Endodermal cell (in vitro differentiated cells): ENCODE data around the gene HCN3. TPM values are rescaled to one million over a fixed set of nuclear protein-coding genes. Genes with fewer than 3 reads are reported as not detected.
A peak's percentile ranks its signal among the peaks of the same experiment; 100 is the strongest.
"Not testable (repeated sequence)": the region's sequence is repeated elsewhere in the genome, so short reads cannot be mapped to it uniquely, and the experiment has no call there.

Source experiments
- DNase-seq: peaks from one replicate; pipeline ENCODE4 v3.0.0-alpha.2; 2017
- H3K27ac ChIP-seq: 2 replicates; pipeline ENCODE4 v1.5.1; 2013; ENCODE audit warnings: mild to moderate bottlenecking, low read depth, low read length, moderate library complexity
- H3K27me3 ChIP-seq: 2 replicates; pipeline ENCODE4 v1.6.1; 2013; ENCODE audit warnings: mild to moderate bottlenecking, low read length, moderate library complexity; ENCODE audit not compliant: insufficient read depth, control insufficient read depth, poor library complexity, severe bottlenecking
- H3K36me3 ChIP-seq: 2 replicates; pipeline ENCODE4 v1.7.0; 2013; ENCODE audit warnings: mild to moderate bottlenecking, low read length, moderate library complexity; ENCODE audit not compliant: control insufficient read depth, insufficient read depth
- H3K4me1 ChIP-seq: one replicate; pipeline ENCODE4 v1.7.0; 2013; ENCODE audit warnings: low read length; ENCODE audit not compliant: control insufficient read depth, insufficient read depth
- H3K4me3 ChIP-seq: 2 replicates; pipeline ENCODE4 v1.5.1; 2013; ENCODE audit warnings: mild to moderate bottlenecking, low read length, moderate library complexity
- H3K9ac ChIP-seq: 2 replicates; pipeline ENCODE4 v1.6.1; 2013; ENCODE audit warnings: mild to moderate bottlenecking, low read length, moderate library complexity; ENCODE audit not compliant: poor library complexity, severe bottlenecking; ENCODE audit errors: extremely low read depth
- H3K9me3 ChIP-seq: 2 replicates; pipeline ENCODE4 v1.6.1; 2013; ENCODE audit warnings: mild to moderate bottlenecking, low read length, moderate library complexity; ENCODE audit not compliant: control insufficient read depth
- H3K27ac Mint-ChIP-seq: 2 replicates; pipeline ENCODE4 v1.8.0; 2020; ENCODE audit warnings: mixed read lengths
- H3K27me3 Mint-ChIP-seq: 2 replicates; pipeline ENCODE4 v1.8.0; 2021; ENCODE audit warnings: mild to moderate bottlenecking, mixed read lengths; ENCODE audit not compliant: insufficient read depth
- H3K36me3 Mint-ChIP-seq: 2 replicates; pipeline ENCODE4 v1.8.0; 2020; ENCODE audit warnings: low read depth, mixed read lengths
- H3K4me1 Mint-ChIP-seq: 2 replicates; pipeline ENCODE4 v1.8.0; 2020; ENCODE audit warnings: mixed read lengths
- H3K4me3 Mint-ChIP-seq: 2 replicates; pipeline ENCODE4 v1.8.0; 2020; ENCODE audit warnings: mild to moderate bottlenecking, moderate library complexity, mixed read lengths
- H3K9me3 Mint-ChIP-seq: 2 replicates; pipeline ENCODE4 v1.8.0; 2020; ENCODE audit warnings: mild to moderate bottlenecking, mixed read lengths
- WGBS, 2 experiments: methylation state at CpG; one replicate each; pipeline versions ENCODE4 v1.1.5 to v1.1.7; 2013; ENCODE audit warnings: missing lambda C conversion rate in 2 of 2, mixed read lengths in 1 of 2; ENCODE audit not compliant: insufficient coverage in 1 of 2, insufficient read length in 1 of 2; 5-methylcytosine and 5-hydroxymethylcytosine counted together
- total RNA-seq, 2 donors: library from RNA; stranded (reverse); fragmentation: NEBNext Ultra II Directional in 1 of 2; extraction: Animal tissue kit (Norgen Biotek cat#: 25700) in 1 of 2; gene quantifications; 2 replicates in 1 of 2; 3 replicates in 1 of 2; pipeline ENCODE4 v1.2.1, GENCODE V29; 2021
- TF ChIP-seq, protein P1 (sequence below): fragments of 200-600 bp; sonication (generic); conservative IDR thresholded peaks from 2 replicates; pipeline ENCODE4 v1.5.0; 2021; ENCODE audit warnings: antibody characterized with exemption, mild to moderate bottlenecking

HCN3 gene
- total RNA-seq, 2 donors from 2014 or later = 8.7 to 9.2 TPM

DNA sequence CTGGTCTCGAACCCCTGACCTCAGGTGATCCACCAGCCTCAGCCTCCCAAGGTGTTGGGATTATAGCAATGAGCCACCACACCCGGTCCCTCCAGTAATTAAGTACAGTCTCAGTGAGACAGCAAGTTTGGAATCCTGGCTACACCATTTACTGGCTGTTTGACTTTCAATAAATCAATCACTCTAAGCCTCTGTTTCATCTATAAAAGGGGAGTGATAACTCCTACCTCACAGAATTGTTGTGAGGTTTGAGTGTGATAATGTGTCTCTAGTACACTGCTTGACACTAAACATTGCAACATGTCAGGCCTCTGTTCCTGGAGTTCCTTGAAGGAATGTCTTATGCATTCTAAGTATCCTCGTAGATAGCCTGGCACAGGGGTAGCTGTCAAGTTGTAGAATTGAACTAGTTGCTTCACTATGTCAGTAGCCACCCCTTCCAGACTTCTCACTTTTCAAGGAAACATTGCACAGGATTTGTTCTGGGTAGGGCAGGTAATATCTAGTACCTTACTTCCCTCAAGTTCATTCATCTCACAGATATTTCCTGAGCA, 34.4 kb upstream of the HCN3 start:
- DNase-seq = no peak
- no peak overlapping the region for H3K9ac ChIP-seq
- no peaks in the 10 kb centered on the region for H3K4me1 ChIP-seq
- Mint-ChIP-seq H3K27ac (no peak overlapping the region), H3K4me1 (peaks cover 12% of the 10 kb centered on the region), H3K36me3 (peaks cover 22% of the 10 kb centered on the region), H3K9me3 (no peaks in the 10 kb centered on the region), H3K27me3 (peaks cover 13% of the 10 kb centered on the region), H3K4me3 (peak overlapping the region; percentile 77)
- TF ChIP-seq, protein P1, sequence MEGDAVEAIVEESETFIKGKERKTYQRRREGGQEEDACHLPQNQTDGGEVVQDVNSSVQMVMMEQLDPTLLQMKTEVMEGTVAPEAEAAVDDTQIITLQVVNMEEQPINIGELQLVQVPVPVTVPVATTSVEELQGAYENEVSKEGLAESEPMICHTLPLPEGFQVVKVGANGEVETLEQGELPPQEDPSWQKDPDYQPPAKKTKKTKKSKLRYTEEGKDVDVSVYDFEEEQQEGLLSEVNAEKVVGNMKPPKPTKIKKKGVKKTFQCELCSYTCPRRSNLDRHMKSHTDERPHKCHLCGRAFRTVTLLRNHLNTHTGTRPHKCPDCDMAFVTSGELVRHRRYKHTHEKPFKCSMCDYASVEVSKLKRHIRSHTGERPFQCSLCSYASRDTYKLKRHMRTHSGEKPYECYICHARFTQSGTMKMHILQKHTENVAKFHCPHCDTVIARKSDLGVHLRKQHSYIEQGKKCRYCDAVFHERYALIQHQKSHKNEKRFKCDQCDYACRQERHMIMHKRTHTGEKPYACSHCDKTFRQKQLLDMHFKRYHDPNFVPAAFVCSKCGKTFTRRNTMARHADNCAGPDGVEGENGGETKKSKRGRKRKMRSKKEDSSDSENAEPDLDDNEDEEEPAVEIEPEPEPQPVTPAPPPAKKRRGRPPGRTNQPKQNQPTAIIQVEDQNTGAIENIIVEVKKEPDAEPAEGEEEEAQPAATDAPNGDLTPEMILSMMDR = no peak
- no peaks in the 10 kb centered on the region for H3K27me3 ChIP-seq
- peaks cover 6% of the 10 kb centered on the region for H3K36me3 ChIP-seq
- no peaks in the 10 kb centered on the region for H3K9me3 ChIP-seq
- 81 to 86% methylated on average over 2 to 3 of the region's 3 CpGs for WGBS, 2 experiments
- peak overlapping the region; percentile 89 for H3K4me3 ChIP-seq
- no peak overlapping the region for H3K27ac ChIP-seq

DNA sequence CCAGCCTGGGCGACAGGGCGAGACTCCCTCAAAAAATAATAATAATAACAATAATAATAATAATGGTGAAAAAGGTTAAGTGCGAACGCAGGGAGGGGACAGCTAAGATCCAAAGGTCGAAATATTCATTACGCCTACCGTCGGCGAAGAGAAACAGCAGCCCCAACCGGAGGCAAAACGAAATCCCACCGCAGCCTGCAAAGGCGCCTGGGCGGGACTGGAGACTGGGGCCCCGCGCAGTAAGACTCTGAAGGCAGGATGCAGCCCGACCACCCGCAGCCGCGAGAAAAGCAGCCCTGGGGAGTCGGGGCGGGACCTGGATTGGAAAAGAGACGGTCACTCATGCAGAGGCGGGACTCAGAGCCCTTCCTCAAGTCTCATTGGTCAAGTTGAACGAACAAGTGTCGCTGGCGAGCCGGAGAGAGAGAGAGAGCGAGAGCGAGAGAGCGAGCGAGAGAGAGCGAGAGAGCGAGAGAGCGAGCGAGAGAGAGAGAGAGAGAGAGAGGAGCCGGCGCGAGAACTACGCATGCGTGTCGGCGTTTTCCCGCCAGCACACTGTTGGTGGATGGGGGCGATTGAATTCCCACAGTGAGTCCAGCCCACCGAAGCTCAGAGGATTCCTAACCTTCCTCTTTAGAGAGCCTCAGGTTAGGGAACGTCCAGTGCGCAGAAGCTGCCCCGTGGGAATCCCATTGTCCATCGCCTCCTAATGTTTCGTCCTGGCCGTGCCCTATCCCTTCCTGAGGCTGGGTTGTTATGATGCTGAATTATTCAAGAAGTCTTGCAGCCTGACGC, 32.7 kb upstream of the HCN3 start:
- TF ChIP-seq, protein P1 = peak; percentile 61

DNA sequence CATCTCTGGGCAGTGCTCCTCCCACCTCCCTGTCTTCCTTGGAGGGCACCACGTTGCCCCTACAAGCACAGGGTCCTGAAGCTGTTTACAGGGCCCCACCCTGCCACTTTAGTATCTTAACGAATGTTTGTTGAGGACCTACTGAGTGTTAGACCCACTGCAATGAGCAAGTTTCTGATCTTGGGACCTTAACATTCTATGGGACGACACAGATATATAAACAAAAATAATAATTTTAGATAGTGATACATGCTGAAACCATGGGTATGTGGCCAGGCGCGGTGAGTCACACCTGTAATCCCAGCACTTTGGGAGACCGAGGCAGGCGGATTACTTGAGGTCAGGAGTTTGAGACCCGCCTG, 32.1 kb upstream of the HCN3 start:
- peaks cover 21% of the 10 kb centered on the region for H3K36me3 Mint-ChIP-seq
- Histone ChIP-seq H3K4me3 (peak overlapping the region; percentile 89), H3K36me3 (peaks cover 5% of the 10 kb centered on the region), H3K9ac (peak overlapping the region; percentile 43), H3K9me3 (no peaks in the 10 kb centered on the region), H3K4me1 (no peaks in the 10 kb centered on the region), H3K27ac (peak overlapping the region; percentile 89), H3K27me3 (no peaks in the 10 kb centered on the region)
- no peaks in the 10 kb centered on the region for H3K9me3 Mint-ChIP-seq
- H3K27me3 Mint-ChIP-seq = peaks cover 13% of the 10 kb centered on the region
- 68 to 70% methylated on average over 5 to 8 of the region's 8 CpGs for WGBS, 2 experiments
- no peak for DNase-seq
- TF ChIP-seq, protein P1 = no peak
- peak overlapping the region; percentile 93 for H3K27ac Mint-ChIP-seq
- H3K4me1 Mint-ChIP-seq = peaks cover 17% of the 10 kb centered on the region
- H3K4me3 Mint-ChIP-seq = peak overlapping the region; percentile 77

More for the DNA sequence above, 32.7 kb upstream of the HCN3 start:
- Mint-ChIP-seq H3K9me3 (no peaks in the 10 kb centered on the region), H3K36me3 (peaks cover 21% of the 10 kb centered on the region), H3K4me3 (peak overlapping the region; percentile 77), H3K27ac (peak overlapping the region; percentile 93), H3K27me3 (peaks cover 13% of the 10 kb centered on the region), H3K4me1 (peaks cover 17% of the 10 kb centered on the region)
- peak overlapping the region; percentile 57 for H3K9ac ChIP-seq
- H3K36me3 ChIP-seq = peaks cover 7% of the 10 kb centered on the region
- peak overlapping the region; percentile 89 for H3K27ac ChIP-seq
- no peaks in the 10 kb centered on the region for H3K9me3 ChIP-seq
- no peaks in the 10 kb centered on the region for H3K4me1 ChIP-seq
- peak; percentile 99 for DNase-seq
- WGBS, 2 experiments = 1% methylated on average over 30 to 51 of the region's 53 CpGs
- no peaks in the 10 kb centered on the region for H3K27me3 ChIP-seq
- H3K4me3 ChIP-seq = peak overlapping the region; percentile 89

DNA sequence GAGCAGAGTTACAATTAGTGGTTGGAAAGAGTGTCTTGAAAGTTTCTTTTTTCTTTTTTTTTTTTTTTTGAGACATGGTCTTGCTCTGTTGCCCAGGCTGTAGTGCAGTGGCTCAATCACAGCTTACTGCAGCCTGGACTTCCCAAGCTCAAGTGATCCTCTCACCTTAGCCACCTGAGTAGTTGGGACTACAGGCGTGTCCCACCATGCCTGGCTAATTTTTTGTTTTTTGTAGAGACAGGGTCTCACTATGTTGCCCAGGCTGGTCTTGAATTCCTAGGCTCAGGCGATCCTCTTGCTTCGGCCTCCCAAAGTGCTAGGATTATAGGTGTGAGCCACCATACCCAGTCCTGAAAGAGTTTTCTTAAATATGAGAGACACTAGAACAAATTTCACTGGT, 30.5 kb upstream of the HCN3 start:
- DNase-seq, H3K9ac ChIP-seq, H3K36me3 ChIP-seq, H3K9me3 Mint-ChIP-seq, H3K4me1 ChIP-seq, H3K4me3 Mint-ChIP-seq, H3K27ac ChIP-seq, H3K27ac Mint-ChIP-seq, H3K27me3 ChIP-seq, H3K9me3 ChIP-seq, H3K4me3 ChIP-seq: not testable (repeated sequence)
- Mint-ChIP-seq H3K36me3 (peaks cover 21% of the 10 kb centered on the region), H3K4me1 (peaks cover 14% of the 10 kb centered on the region), H3K27me3 (peaks cover 13% of the 10 kb centered on the region)
- 86 to 99% methylated on average over 3 of the region's 3 CpGs for WGBS, 2 experiments
